PC-9 (cell line): ENCODE data around the gene CALHM2. TPM values are rescaled to one million over a fixed set of nuclear protein-coding genes. Genes with fewer than 3 reads are reported as not detected.

Source experiments
- BruUV-seq: library from RNA; stranded (reverse); fragments of 400-500 nt; replicated peaks from 2 replicates; lab custom pipeline; 2021; lab: Mats Ljungman, UMichigan
- CTCF ChIA-PET: fragments of 300-600 bp; sonication (Branson Sonifier 250); formaldehyde crosslinking; loops from one replicate; lab custom pipeline; 2022; ENCODE audit warnings: antibody characterized with exemption; lab: Charles Lee
- POLR2A ChIA-PET: fragments of 300-600 bp; sonication (Branson Sonifier 250); formaldehyde crosslinking; loops from one replicate; lab custom pipeline; 2022; ENCODE audit warnings: antibody characterized with exemption; ENCODE audit not compliant: unreplicated experiment; lab: Charles Lee
- DNase-seq, 2 experiments: peaks; one replicate each; pipeline versions ENCODE4 v3.0.0 to v3.0.0-alpha.2; 2015 to 2022; ENCODE audit warnings: mixed read lengths in 1 of 2
- H2AFZ ChIP-seq: fragments of 200-600 bp; sonication (generic); 2 replicates; pipeline ENCODE4 v1.8.1; 2017; ENCODE audit warnings: antibody characterized with exemption
- H3F3A ChIP-seq: fragments of 200-600 bp; sonication (generic); 2 replicates; pipeline ENCODE4 v1.8.1; 2017; ENCODE audit warnings: antibody characterized with exemption, mild to moderate bottlenecking, low read depth; ENCODE audit not compliant: insufficient read depth
- H3K27ac ChIP-seq: fragments of 200-600 bp; sonication (generic); 2 replicates; pipeline ENCODE4 v1.6.1; 2016; ENCODE audit warnings: mixed run types
- H3K27me3 ChIP-seq: fragments of 200-600 bp; sonication (generic); 2 replicates; pipeline ENCODE4 v1.6.1; 2016; ENCODE audit warnings: low read depth, mixed run types; ENCODE audit not compliant: insufficient read depth
- H3K36me3 ChIP-seq: fragments of 200-600 bp; sonication (generic); 2 replicates; pipeline ENCODE4 v1.6.1; 2016; ENCODE audit warnings: low read depth, mixed run types
- H3K4me1 ChIP-seq: fragments of 200-600 bp; sonication (generic); replicated peaks from 2 replicates; pipeline ENCODE4 v1.6.1; 2016; ENCODE audit warnings: mixed run types; ENCODE audit not compliant: insufficient read depth
- H3K4me2 ChIP-seq: fragments of 200-600 bp; sonication (generic); 2 replicates; pipeline ENCODE4 v1.6.1; 2017; ENCODE audit warnings: mixed run types
- H3K4me3 ChIP-seq: fragments of 200-600 bp; sonication (generic); 2 replicates; pipeline ENCODE4 v1.6.1; 2016; ENCODE audit warnings: mixed run types
- H3K79me2 ChIP-seq: fragments of 200-600 bp; sonication (generic); 2 replicates; pipeline ENCODE4 v1.6.1; 2017; ENCODE audit warnings: low read depth, mixed run types
- H3K9me2 ChIP-seq: fragments of 200-600 bp; sonication (generic); 2 replicates; pipeline ENCODE4 v1.8.1; 2017; ENCODE audit warnings: mild to moderate bottlenecking; ENCODE audit not compliant: insufficient read depth
- H3K9me3 ChIP-seq: fragments of 200-600 bp; sonication (generic); 2 replicates; pipeline ENCODE4 v1.8.1; 2016; ENCODE audit warnings: low read depth; ENCODE audit not compliant: insufficient read depth
- H4K20me1 ChIP-seq: fragments of 200-600 bp; sonication (generic); 2 replicates; pipeline ENCODE4 v1.8.1; 2017; ENCODE audit not compliant: insufficient read depth
- CTCF ChIP-seq: fragments of 200-600 bp; sonication (generic); conservative IDR thresholded peaks from 2 replicates; pipeline ENCODE4 v1.6.1; 2017; ENCODE audit warnings: mixed run types, antibody characterized with exemption, mild to moderate bottlenecking, moderate library complexity
- EZH2 ChIP-seq: fragments of 200-600 bp; sonication (generic); IDR thresholded peaks from 2 replicates; pipeline ENCODE4 v1.8.0; 2017; ENCODE audit warnings: antibody characterized with exemption, low read depth
- intact Hi-C: fragments of 100-400 bp; cut with micrococcal nuclease; formaldehyde crosslinking; loops from one replicate; pipeline ENCODE4 v1.10.0; 2022; ENCODE audit not compliant: unreplicated experiment
- total RNA-seq: library from RNA; stranded (reverse); gene quantifications from 2 replicates; pipeline ENCODE4 v1.2.3, GENCODE V29; 2021

CALHM2 gene
- total RNA-seq, 1 experiment from 2014 or later: 54.1 TPM

DNA sequence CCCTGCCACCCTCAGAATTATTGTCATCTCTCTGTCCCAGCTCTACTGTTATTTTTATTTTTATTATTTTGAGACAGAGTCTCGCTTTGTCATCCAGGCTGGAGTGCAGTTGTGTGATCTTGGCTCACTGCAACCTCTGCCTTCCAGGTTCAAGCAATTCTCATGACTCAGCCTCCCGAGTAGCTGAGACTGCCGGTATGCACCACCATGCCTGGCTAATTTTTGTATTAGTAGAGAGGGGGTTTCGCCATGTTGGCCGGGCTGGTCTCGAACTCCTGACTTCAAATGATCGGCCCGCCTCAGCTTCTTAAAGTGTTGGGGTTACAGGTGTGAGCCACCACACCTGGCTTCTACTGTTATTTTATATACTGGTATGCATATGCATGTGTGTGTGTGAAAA is 11.0 kb downstream of the CALHM2 start:
- Histone ChIP-seq H3K79me2 (no peaks in the 10 kb centered on the region), H3K36me3 (no peaks in the 10 kb centered on the region), H3K27ac (no peak overlapping the region), H3K9me2 (no peaks in the 10 kb centered on the region), H2AFZ (no peak overlapping the region), H3K4me1 (no peaks in the 10 kb centered on the region), H3K9me3 (no peaks in the 10 kb centered on the region), H3K4me3 (no peak overlapping the region), H4K20me1 (no peaks in the 10 kb centered on the region; the same call in 1 of the 2 replicates), H3F3A (peaks cover 4% of the 10 kb centered on the region; the same call in 1 of the 2 replicates), H3K27me3 (no peaks in the 10 kb centered on the region), H3K4me2 (no peak overlapping the region)
- TF ChIP-seq CTCF (no peak), EZH2 (no peak)
- no peak for DNase-seq
- ChIA-PET POLR2A (no interaction called here), CTCF (no interaction called here)
- BruUV-seq: no TSS peak
- intact Hi-C loops: loop anchor here (5.0 kb wide), 1 partner anchor 36 kb away; the partner anchor contains the start of gene CALHM3

DNA sequence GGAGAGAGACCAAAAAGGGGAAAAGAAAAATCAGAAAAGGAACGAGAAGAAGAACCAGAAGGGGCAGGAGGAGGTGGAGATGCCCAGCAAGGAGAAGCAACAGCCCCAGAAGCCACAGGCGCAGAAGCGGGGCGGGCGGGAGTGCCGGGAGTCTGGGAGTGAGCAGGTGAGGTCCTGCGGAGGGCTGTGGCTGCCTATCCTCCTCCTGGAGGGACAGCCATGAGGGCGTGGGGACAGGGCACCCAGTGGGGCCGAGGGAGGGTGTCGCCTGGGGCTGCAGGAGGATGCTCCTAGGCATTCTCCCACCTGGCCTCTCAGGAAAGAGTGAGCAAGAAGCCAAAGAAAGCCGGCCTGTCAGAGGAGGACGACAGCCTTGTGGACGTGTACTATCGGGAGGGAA is 11.8 kb downstream of the CALHM2 start:
- no peaks in the 10 kb centered on the region for H3K27me3 ChIP-seq
- H3K4me3 ChIP-seq: no peak overlapping the region
- no peaks in the 10 kb centered on the region for H3K9me3 ChIP-seq
- CTCF ChIA-PET: no interaction called here
- H3K36me3 ChIP-seq: no peaks in the 10 kb centered on the region
- H3K9me2 ChIP-seq: no peaks in the 10 kb centered on the region
- TF ChIP-seq EZH2: no peak
- no peak for TF ChIP-seq CTCF
- POLR2A ChIA-PET: no interaction called here
- H3K4me2 ChIP-seq: no peak overlapping the region
- BruUV-seq: no TSS peak
- H2AFZ ChIP-seq: no peak overlapping the region
- H3F3A ChIP-seq: peaks cover 4% of the 10 kb centered on the region; the same call in 1 of the 2 replicates
- no peaks in the 10 kb centered on the region for H3K4me1 ChIP-seq
- H3K27ac ChIP-seq: no peak overlapping the region
- DNase-seq: no peak
- no peaks in the 10 kb centered on the region for H3K79me2 ChIP-seq
- H4K20me1 ChIP-seq: no peaks in the 10 kb centered on the region; the same call in 1 of the 2 replicates
- intact Hi-C loops: loop anchor here (5.0 kb wide), 1 partner anchor 37 kb away; the partner anchor contains the start of gene CALHM3

GRCh38 chr10:103439776-103440175 is 12.4 kb downstream of the CALHM2 start:
- H2AFZ ChIP-seq: no peak overlapping the region
- no peaks in the 10 kb centered on the region for H3K9me2 ChIP-seq
- no peaks in the 10 kb centered on the region for H3K36me3 ChIP-seq
- intact Hi-C loops: loop anchor here (5.0 kb wide), 1 partner anchor 38 kb away; the partner anchor contains the start of gene CALHM3
- CTCF ChIA-PET: no interaction called here
- no peak for DNase-seq
- no peaks in the 10 kb centered on the region for H3K79me2 ChIP-seq
- no peaks in the 10 kb centered on the region for H3K27me3 ChIP-seq
- no peak overlapping the region for H3K4me2 ChIP-seq
- BruUV-seq: no TSS peak
- H3K4me3 ChIP-seq: no peak overlapping the region
- no peaks in the 10 kb centered on the region for H3K4me1 ChIP-seq
- POLR2A ChIA-PET: no interaction called here
- no peak overlapping the region for H3K27ac ChIP-seq
- no peaks in the 10 kb centered on the region for H3K9me3 ChIP-seq
- TF ChIP-seq CTCF (no peak), EZH2 (no peak)
- H4K20me1 ChIP-seq: no peaks in the 10 kb centered on the region; the same call in 1 of the 2 replicates
- peaks cover 2% of the 10 kb centered on the region; the same call in 1 of the 2 replicates for H3F3A ChIP-seq
